Lower lobe of right lung (tissue), 2 donors: Measurements from ENCODE around the gene MKI67. TPM values are rescaled to one million over a fixed set of nuclear protein-coding genes. Genes with fewer than 3 reads are reported as not detected.

ENCODE experiments used
- ATAC-seq, 2 donors: fragments of 200-7000 bp; cut with Tn5 transposase; one replicate each; pipeline ENCODE4 v1.9.1; 2020 to 2022; ENCODE audit warnings: mild to moderate bottlenecking in 2 of 2, moderate library complexity in 2 of 2
- DNase-seq: peaks from one replicate; pipeline ENCODE4 v3.0.0-alpha.2; 2020
- H3K27ac ChIP-seq: fragments of 200-600 bp; one replicate; pipeline ENCODE4 v1.8.0; 2022
- H3K27me3 ChIP-seq: fragments of 200-600 bp; one replicate; pipeline ENCODE4 v1.8.0; 2022; ENCODE audit warnings: low read depth
- H3K36me3 ChIP-seq: fragments of 200-600 bp; one replicate; pipeline ENCODE4 v1.8.0; 2022; ENCODE audit warnings: mild to moderate bottlenecking
- H3K4me1 ChIP-seq: fragments of 200-600 bp; one replicate; pipeline ENCODE4 v1.8.0; 2022
- H3K4me3 ChIP-seq: fragments of 200-600 bp; one replicate; pipeline ENCODE4 v1.8.0; 2022; ENCODE audit warnings: mild to moderate bottlenecking
- H3K9me3 ChIP-seq: fragments of 200-600 bp; one replicate; pipeline ENCODE4 v1.8.0; 2022
- intact Hi-C: fragments of 100-400 bp; cut with DNase I; formaldehyde crosslinking; loops from one replicate; pipeline ENCODE4 v1.11.0; 2022
- total RNA-seq: library from RNA; stranded (reverse); fragmentation: NEBNext Ultra II Directional; extraction: Animal tissue kit (Norgen Biotek cat#: 25700); gene quantifications from one replicate; pipeline ENCODE4 v1.2.1, GENCODE V29; 2021
- TF ChIP-seq, protein P1 (sequence below): fragments of 200-600 bp; IDR thresholded peaks from one replicate; pipeline ENCODE4 v1.8.0; 2022; ENCODE audit warnings: antibody characterized with exemption, mild to moderate bottlenecking
- donor health status: DM: no; HTN: yes; CAD: no; lungs with severe emphysema.

MKI67 gene
- total RNA-seq, 1 donor from 2014 or later, result 4.8 TPM

DNA sequence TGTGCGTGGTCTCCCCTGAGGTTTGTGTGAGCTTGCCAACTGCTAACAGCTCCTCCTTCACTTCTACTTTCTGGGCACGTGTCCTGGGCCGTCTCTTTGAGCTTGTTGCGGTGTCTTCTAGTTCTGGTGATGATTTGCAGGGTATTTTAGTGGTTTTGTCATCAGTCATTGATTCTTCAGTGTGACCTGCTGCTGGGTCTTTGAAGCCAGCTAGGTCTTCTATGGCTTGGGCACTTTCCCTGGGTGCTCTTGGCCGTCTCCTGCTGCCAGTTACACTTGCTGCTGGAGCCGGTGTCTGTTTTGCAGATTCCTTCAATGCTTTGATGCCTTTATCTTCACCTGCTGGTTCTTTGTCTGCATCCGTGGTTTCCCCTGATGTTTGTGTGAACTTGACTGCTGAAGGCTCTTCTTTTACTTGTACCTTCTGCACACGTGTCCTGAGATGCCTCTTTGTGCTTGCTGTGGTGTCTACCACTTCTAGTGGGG, 23.0 kb downstream of the MKI67 start:
- intact Hi-C loops, result no loop called here
- TF ChIP-seq, protein P1, sequence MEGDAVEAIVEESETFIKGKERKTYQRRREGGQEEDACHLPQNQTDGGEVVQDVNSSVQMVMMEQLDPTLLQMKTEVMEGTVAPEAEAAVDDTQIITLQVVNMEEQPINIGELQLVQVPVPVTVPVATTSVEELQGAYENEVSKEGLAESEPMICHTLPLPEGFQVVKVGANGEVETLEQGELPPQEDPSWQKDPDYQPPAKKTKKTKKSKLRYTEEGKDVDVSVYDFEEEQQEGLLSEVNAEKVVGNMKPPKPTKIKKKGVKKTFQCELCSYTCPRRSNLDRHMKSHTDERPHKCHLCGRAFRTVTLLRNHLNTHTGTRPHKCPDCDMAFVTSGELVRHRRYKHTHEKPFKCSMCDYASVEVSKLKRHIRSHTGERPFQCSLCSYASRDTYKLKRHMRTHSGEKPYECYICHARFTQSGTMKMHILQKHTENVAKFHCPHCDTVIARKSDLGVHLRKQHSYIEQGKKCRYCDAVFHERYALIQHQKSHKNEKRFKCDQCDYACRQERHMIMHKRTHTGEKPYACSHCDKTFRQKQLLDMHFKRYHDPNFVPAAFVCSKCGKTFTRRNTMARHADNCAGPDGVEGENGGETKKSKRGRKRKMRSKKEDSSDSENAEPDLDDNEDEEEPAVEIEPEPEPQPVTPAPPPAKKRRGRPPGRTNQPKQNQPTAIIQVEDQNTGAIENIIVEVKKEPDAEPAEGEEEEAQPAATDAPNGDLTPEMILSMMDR, result no peak
- H3K27me3 ChIP-seq, result no peaks in the 10 kb centered on the region
- no peaks in the 10 kb centered on the region for H3K9me3 ChIP-seq
- DNase-seq (no peak), ATAC-seq (no peak)
- H3K4me3 ChIP-seq, result no peak overlapping the region
- H3K4me1 ChIP-seq, result no peaks in the 10 kb centered on the region
- H3K36me3 ChIP-seq, result no peaks in the 10 kb centered on the region
- H3K27ac ChIP-seq, result no peak overlapping the region

DNA sequence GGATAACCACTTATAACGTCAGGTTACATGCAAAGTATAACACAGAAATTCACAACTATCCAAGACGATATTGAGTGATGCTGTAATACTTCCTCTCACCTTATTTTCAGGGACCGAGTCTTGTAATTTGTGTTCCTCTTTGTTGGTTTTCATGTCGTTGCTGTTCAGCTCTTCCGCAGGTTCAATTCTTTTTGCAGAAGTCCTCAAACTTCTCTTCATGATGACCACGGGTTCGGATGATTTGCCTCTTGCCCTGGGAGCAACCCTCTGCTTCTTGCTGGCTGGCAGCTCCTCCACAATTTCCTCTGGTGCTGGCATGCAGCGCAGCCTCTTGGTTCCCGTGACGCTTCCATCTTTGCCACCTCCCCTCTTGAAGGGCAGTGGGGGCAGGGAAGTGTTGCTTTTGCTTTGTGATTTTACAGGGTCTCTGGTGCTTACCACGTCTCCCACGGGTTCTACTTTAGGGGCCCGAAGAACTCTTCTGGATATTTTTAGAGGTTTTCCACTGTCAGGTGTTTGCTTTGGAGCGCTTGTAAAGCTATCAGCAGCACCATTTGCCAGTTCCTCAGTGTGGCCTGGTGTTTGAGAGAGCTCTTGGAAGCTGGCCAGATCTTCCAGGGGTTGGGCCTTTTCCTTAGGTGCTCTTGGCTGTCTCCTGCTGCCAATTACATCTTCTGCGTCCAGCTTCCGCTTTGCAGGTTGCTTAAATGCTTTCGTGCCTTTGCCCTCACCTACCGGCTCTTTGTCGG, 23.6 kb downstream of the MKI67 start:
- Histone ChIP-seq H3K27ac (no peak overlapping the region), H3K27me3 (no peaks in the 10 kb centered on the region), H3K9me3 (no peaks in the 10 kb centered on the region), H3K4me1 (no peaks in the 10 kb centered on the region), H3K4me3 (no peak overlapping the region), H3K36me3 (no peaks in the 10 kb centered on the region)
- TF ChIP-seq, protein P1, result no peak
- peak; percentile 70 for DNase-seq
- intact Hi-C loops, result no loop called here
- ATAC-seq, result peak; percentile 83 to 88

DNA sequence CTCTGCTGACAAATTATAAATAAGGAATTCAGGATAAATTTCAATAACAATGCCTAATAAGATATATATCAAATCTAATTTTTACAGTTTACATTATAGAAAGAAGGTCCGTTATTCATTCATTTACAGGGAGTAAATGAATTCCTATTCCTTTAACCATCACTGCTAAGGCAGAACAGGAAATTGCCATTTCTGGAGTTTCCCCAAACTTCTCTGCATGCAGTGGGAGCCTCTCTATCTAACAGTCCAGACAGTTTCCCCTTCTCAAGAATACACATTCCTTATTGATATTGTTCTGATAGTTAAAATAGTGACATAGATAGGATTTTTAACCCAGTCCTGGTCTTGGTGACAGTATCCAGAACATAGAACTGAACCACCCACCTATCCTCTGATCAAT, 24.3 kb downstream of the MKI67 start:
- no peak overlapping the region for H3K27ac ChIP-seq
- H3K27me3 ChIP-seq, result no peaks in the 10 kb centered on the region
- no peak overlapping the region for H3K4me3 ChIP-seq
- intact Hi-C loops, result no loop called here
- no peak for ATAC-seq
- H3K4me1 ChIP-seq, result no peaks in the 10 kb centered on the region
- H3K9me3 ChIP-seq, result no peaks in the 10 kb centered on the region
- TF ChIP-seq, protein P1, result no peak
- no peaks in the 10 kb centered on the region for H3K36me3 ChIP-seq
- no peak for DNase-seq

DNA sequence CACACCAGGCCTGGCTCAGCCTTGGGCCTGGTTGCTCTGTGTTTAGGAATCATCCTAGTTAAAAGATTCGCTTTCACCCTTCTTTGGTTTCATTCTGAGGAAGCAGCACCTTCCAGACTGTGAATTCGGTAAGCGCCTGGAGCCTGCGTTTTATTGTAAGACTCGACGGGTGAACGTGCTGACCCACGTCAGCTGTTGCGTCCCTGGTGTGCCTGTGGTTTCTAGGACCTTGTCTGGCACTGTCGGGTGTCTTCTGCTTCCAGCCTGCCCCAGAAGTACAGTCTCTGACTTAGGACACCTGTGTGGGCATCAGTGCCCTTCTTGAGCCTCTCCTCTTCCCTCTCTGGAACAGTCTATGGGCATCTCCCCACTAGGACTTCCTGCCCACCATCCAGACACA, 26.3 kb downstream of the MKI67 start:
- Histone ChIP-seq H3K36me3 (no peaks in the 10 kb centered on the region), H3K9me3 (no peaks in the 10 kb centered on the region), H3K27me3 (no peaks in the 10 kb centered on the region), H3K4me3 (no peak overlapping the region), H3K4me1 (no peaks in the 10 kb centered on the region), H3K27ac (no peak overlapping the region)
- TF ChIP-seq, protein P1, result no peak
- DNase-seq, result no peak
- ATAC-seq, result no peak
- intact Hi-C loops, result no loop called here

DNA sequence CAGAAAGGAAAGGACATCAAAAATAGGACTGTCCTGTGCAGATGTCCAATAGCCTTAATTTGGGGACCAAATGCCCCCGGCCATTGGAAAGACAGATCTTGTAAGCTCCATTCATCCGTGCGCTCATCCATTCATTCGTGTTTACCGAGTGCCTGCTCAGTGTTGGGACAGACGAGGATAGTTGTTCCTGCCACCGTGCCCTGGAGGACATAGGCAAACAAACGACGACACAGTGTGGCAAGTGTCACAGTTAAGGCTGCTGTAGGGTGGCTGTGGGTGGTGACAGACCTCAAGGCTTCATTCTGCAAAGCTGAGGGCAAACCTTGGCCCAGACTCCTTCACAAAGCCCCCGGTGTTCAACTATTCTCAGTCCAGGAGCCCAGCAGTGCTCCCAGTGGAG, 27.6 kb downstream of the MKI67 start:
- TF ChIP-seq, protein P1, result no peak

More for the DNA sequence above, 27.6 kb downstream of the MKI67 start:
- ATAC-seq (no peak), DNase-seq (no peak)
- H3K9me3 ChIP-seq, result no peaks in the 10 kb centered on the region
- H3K27me3 ChIP-seq, result no peaks in the 10 kb centered on the region
- H3K4me3 ChIP-seq, result no peak overlapping the region
- no peak overlapping the region for H3K27ac ChIP-seq
- intact Hi-C loops, result no loop called here
- H3K4me1 ChIP-seq, result no peaks in the 10 kb centered on the region
- H3K36me3 ChIP-seq, result no peaks in the 10 kb centered on the region
